AG04450 (cell line): ENCODE data around the gene ABCG5. TPM values are rescaled to one million over a fixed set of nuclear protein-coding genes. Genes with fewer than 3 reads are reported as not detected.

Experiments
- CTCF ChIA-PET: fragments of 300-600, 350-600 bp; formaldehyde crosslinking; extraction: SDS; loops from one replicate; lab custom pipeline; 2022; ENCODE audit warnings: antibody characterized with exemption, inconsistent platforms; lab: Charles Lee
- POLR2A ChIA-PET: fragments of 350-600 bp; formaldehyde crosslinking; extraction: SDS; loops from one replicate; lab custom pipeline; 2021; ENCODE audit warnings: antibody characterized with exemption, inconsistent platforms; lab: Yijun Ruan, JAX
- DNase-seq: peaks from one replicate; pipeline ENCODE4 v3.0.0-alpha.2; 2011; ENCODE audit warnings: low read depth, low spot score
- H3K27ac ChIP-seq: one replicate; pipeline ENCODE4 v1.5.1; 2012; ENCODE audit warnings: low read depth, low read length, control low read depth
- H3K27me3 ChIP-seq: one replicate; pipeline ENCODE4 v1.6.0; 2012; ENCODE audit warnings: low read length; ENCODE audit not compliant: control insufficient read depth, insufficient read depth
- H3K4me3 ChIP-seq: 2 replicates; pipeline ENCODE4 v1.5.1; 2011; ENCODE audit warnings: mild to moderate bottlenecking, low read depth, low read length, control low read depth
- H3K9me3 ChIP-seq: 2 replicates; pipeline ENCODE4 v1.5.1; 2012; ENCODE audit warnings: low read length; ENCODE audit not compliant: control insufficient read depth, insufficient read depth
- CTCF ChIP-seq: IDR thresholded peaks from 2 replicates; pipeline ENCODE4 v1.5.1; 2011; ENCODE audit warnings: low read depth, low read length, control low read depth, inconsistent platforms
- polyA plus RNA-seq: library from polyadenylated mRNA; depleted of rRNA; stranded (reverse); fragments of >200 nt; gene quantifications from 2 replicates; pipeline ENCODE4 v1.2.3, GENCODE V29; 2011

Gene ABCG5
- polyA plus RNA-seq, 1 experiment, result not detected

GRCh38 chr2:43841949-43842865 is 3.6 kb upstream of the ABCG5 start:
- no peak overlapping the region for H3K27ac ChIP-seq
- ChIA-PET CTCF (no interaction called here), POLR2A (no interaction called here)
- no peaks in the 10 kb centered on the region for H3K9me3 ChIP-seq
- no peak for TF ChIP-seq CTCF
- no peak overlapping the region for H3K4me3 ChIP-seq
- DNase-seq, result no peak
- peaks cover 24% of the 10 kb centered on the region for H3K27me3 ChIP-seq

- no peaks in the 10 kb centered on the region for H3K9me3 ChIP-seq
- H3K4me3 ChIP-seq, result no peak overlapping the region
- H3K27ac ChIP-seq, result no peak overlapping the region
- H3K27me3 ChIP-seq, result peaks cover 26% of the 10 kb centered on the region
- no peak for DNase-seq
- CTCF ChIA-PET, result no interaction called here
- POLR2A ChIA-PET, result no interaction called here
- TF ChIP-seq CTCF, result no peak
Measured at GRCh38 chr2:43840965-43841364, 2.3 kb upstream of the ABCG5 start.

GRCh38 chr2:43839776-43840564 is 1.3 kb upstream of the ABCG5 start:
- ChIA-PET POLR2A (no interaction called here), CTCF (no interaction called here)
- no peak overlapping the region for H3K4me3 ChIP-seq
- DNase-seq, result no peak
- TF ChIP-seq CTCF, result no peak
- no peak overlapping the region for H3K27ac ChIP-seq
- H3K9me3 ChIP-seq, result no peaks in the 10 kb centered on the region
- H3K27me3 ChIP-seq, result peaks cover 24% of the 10 kb centered on the region

- DNase-seq, result no peak
- CTCF ChIA-PET, result no interaction called here
- H3K9me3 ChIP-seq, result no peaks in the 10 kb centered on the region
- H3K27me3 ChIP-seq, result peaks cover 27% of the 10 kb centered on the region
- H3K27ac ChIP-seq, result no peak overlapping the region
- TF ChIP-seq CTCF, result no peak
- no peak overlapping the region for H3K4me3 ChIP-seq
- POLR2A ChIA-PET, result no interaction called here
Measured at GRCh38 chr2:43837831-43838559, 644 bp downstream of the ABCG5 start.
